Effector memory CD8-positive, alpha-beta T cell (primary cell): ENCODE data around the gene L3MBTL4.

Source experiments
- ATAC-seq: fragments of 150-1000 bp; cut with Tn5 transposase; replicated peaks from 2 replicates; pipeline ENCODE4 v1.10.0; 2021; ENCODE audit warnings: mild to moderate bottlenecking, moderate library complexity
- DNase-seq, 3 experiments: peaks; one replicate each; pipeline ENCODE4 v3.0.0; 2021
- H3K27ac Mint-ChIP-seq, 2 donors: one replicate each; pipeline ENCODE4 v1.8.0; 2022; ENCODE audit warnings: mild to moderate bottlenecking in 2 of 2, mixed read lengths in 2 of 2, moderate library complexity in 2 of 2
- H3K27me3 Mint-ChIP-seq, 2 donors: one replicate each; pipeline ENCODE4 v1.8.0; 2022; ENCODE audit warnings: mixed read lengths in 2 of 2
- H3K36me3 Mint-ChIP-seq: one replicate; pipeline ENCODE4 v1.8.0; 2022; ENCODE audit warnings: mild to moderate bottlenecking, moderate library complexity, mixed read lengths; ENCODE audit not compliant: insufficient read depth
- H3K4me1 Mint-ChIP-seq, 2 donors: one replicate each; pipeline ENCODE4 v1.8.0; 2022; ENCODE audit warnings: low read depth in 2 of 2, mixed read lengths in 2 of 2
- H3K4me3 Mint-ChIP-seq, 2 donors: one replicate each; pipeline ENCODE4 v1.8.0; 2022; ENCODE audit warnings: mild to moderate bottlenecking in 2 of 2, mixed read lengths in 2 of 2, moderate library complexity in 2 of 2
- H3K9me3 Mint-ChIP-seq, 2 donors: one replicate each; pipeline ENCODE4 v1.8.0; 2022; ENCODE audit warnings: mixed read lengths in 2 of 2

L3MBTL4 gene

GRCh38 chr18:6333981-6334380 is 80.7 kb downstream of the L3MBTL4 start:
- H3K27ac Mint-ChIP-seq = no peak overlapping the region
- no peak for ATAC-seq
- no peaks in the 10 kb centered on the region for H3K4me1 Mint-ChIP-seq
- DNase-seq = no peak
- H3K36me3 Mint-ChIP-seq = peaks cover 4% of the 10 kb centered on the region
- H3K9me3 Mint-ChIP-seq = peaks cover 11 to 24% of the 10 kb centered on the region in 2 donors
- no peak overlapping the region for H3K4me3 Mint-ChIP-seq
- H3K27me3 Mint-ChIP-seq = no peaks in the 10 kb centered on the region

GRCh38 chr18:6331872-6332271 is 82.8 kb downstream of the L3MBTL4 start:
- Mint-ChIP-seq H3K4me1 (no peaks in the 10 kb centered on the region), H3K4me3 (no peak overlapping the region), H3K9me3 (peaks cover 11 to 17% of the 10 kb centered on the region in 2 donors), H3K27ac (no peak overlapping the region), H3K27me3 (no peaks in the 10 kb centered on the region), H3K36me3 (peaks cover 4% of the 10 kb centered on the region)
- ATAC-seq (no peak), DNase-seq (no peak)

- no peak overlapping the region for H3K4me3 Mint-ChIP-seq
- peaks cover 4% of the 10 kb centered on the region for H3K36me3 Mint-ChIP-seq
- no peaks in the 10 kb centered on the region for H3K4me1 Mint-ChIP-seq
- peaks cover 11 to 13% of the 10 kb centered on the region in 2 donors for H3K9me3 Mint-ChIP-seq
- H3K27me3 Mint-ChIP-seq = no peaks in the 10 kb centered on the region
- ATAC-seq = no peak
- H3K27ac Mint-ChIP-seq = no peak overlapping the region
- no peak for DNase-seq
Observed at GRCh38 chr18:6330786-6331185, 83.9 kb downstream of the L3MBTL4 start.

- no peak for ATAC-seq
- DNase-seq = no peak
- H3K4me3 Mint-ChIP-seq = no peak overlapping the region
- no peak overlapping the region for H3K27ac Mint-ChIP-seq
- no peaks in the 10 kb centered on the region for H3K4me1 Mint-ChIP-seq
- peaks cover 4% of the 10 kb centered on the region for H3K36me3 Mint-ChIP-seq
- no peaks in the 10 kb centered on the region for H3K27me3 Mint-ChIP-seq
- peaks cover 10 to 11% of the 10 kb centered on the region in 2 donors for H3K9me3 Mint-ChIP-seq
Observed at GRCh38 chr18:6328621-6329010, 86.1 kb downstream of the L3MBTL4 start.

- Mint-ChIP-seq H3K36me3 (peaks cover 4% of the 10 kb centered on the region), H3K9me3 (peaks cover 12 to 15% of the 10 kb centered on the region in 2 donors), H3K4me1 (no peaks in the 10 kb centered on the region), H3K27me3 (no peaks in the 10 kb centered on the region), H3K4me3 (no peak overlapping the region), H3K27ac (no peak overlapping the region)
- DNase-seq = no peak
- ATAC-seq = no peak
Observed at GRCh38 chr18:6327895-6328620, 86.7 kb downstream of the L3MBTL4 start.

GRCh38 chr18:6327485-6327884 is 87.2 kb downstream of the L3MBTL4 start:
- no peak overlapping the region for H3K4me3 Mint-ChIP-seq
- no peak overlapping the region for H3K27ac Mint-ChIP-seq
- H3K27me3 Mint-ChIP-seq = no peaks in the 10 kb centered on the region
- no peaks in the 10 kb centered on the region for H3K4me1 Mint-ChIP-seq
- H3K9me3 Mint-ChIP-seq = peaks cover 12 to 21% of the 10 kb centered on the region in 2 donors
- DNase-seq = no peak
- H3K36me3 Mint-ChIP-seq = peaks cover 4% of the 10 kb centered on the region
- no peak for ATAC-seq

GRCh38 chr18:6326566-6326965 is 88.1 kb downstream of the L3MBTL4 start:
- Mint-ChIP-seq H3K9me3 (peaks cover 10 to 23% of the 10 kb centered on the region in 2 donors), H3K4me1 (no peaks in the 10 kb centered on the region), H3K36me3 (peaks cover under 1% of the 10 kb centered on the region), H3K27ac (no peak overlapping the region), H3K4me3 (no peak overlapping the region), H3K27me3 (no peaks in the 10 kb centered on the region)
- no peak for ATAC-seq
- DNase-seq = no peak

- H3K27me3 Mint-ChIP-seq = no peaks in the 10 kb centered on the region
- peaks cover 9 to 32% of the 10 kb centered on the region in 2 donors for H3K9me3 Mint-ChIP-seq
- H3K36me3 Mint-ChIP-seq = no peaks in the 10 kb centered on the region
- H3K4me1 Mint-ChIP-seq = no peaks in the 10 kb centered on the region
- DNase-seq (no peak), ATAC-seq (no peak)
- no peak overlapping the region for H3K4me3 Mint-ChIP-seq
- no peak overlapping the region for H3K27ac Mint-ChIP-seq
Observed at GRCh38 chr18:6323319-6323889, 91.3 kb downstream of the L3MBTL4 start.

GRCh38 chr18:6315517-6316331 is 99.0 kb downstream of the L3MBTL4 start:
- H3K4me1 Mint-ChIP-seq = no peaks in the 10 kb centered on the region
- ATAC-seq (no peak), DNase-seq (no peak)
- H3K27me3 Mint-ChIP-seq = no peaks in the 10 kb centered on the region
- H3K36me3 Mint-ChIP-seq = no peaks in the 10 kb centered on the region
- H3K27ac Mint-ChIP-seq = no peak overlapping the region
- peaks cover 9 to 29% of the 10 kb centered on the region in 2 donors for H3K9me3 Mint-ChIP-seq
- no peak overlapping the region for H3K4me3 Mint-ChIP-seq

- H3K4me1 Mint-ChIP-seq = no peaks in the 10 kb centered on the region
- ATAC-seq (no peak), DNase-seq (no peak)
- no peaks in the 10 kb centered on the region for H3K27me3 Mint-ChIP-seq
- H3K9me3 Mint-ChIP-seq = peaks cover 4 to 13% of the 10 kb centered on the region in 2 donors
- H3K27ac Mint-ChIP-seq = no peak overlapping the region
- no peaks in the 10 kb centered on the region for H3K36me3 Mint-ChIP-seq
- H3K4me3 Mint-ChIP-seq = no peak overlapping the region
Observed at GRCh38 chr18:6313415-6313814, 101.3 kb downstream of the L3MBTL4 start.

- Mint-ChIP-seq H3K9me3 (peaks cover 2 to 12% of the 10 kb centered on the region in 2 donors), H3K4me1 (no peaks in the 10 kb centered on the region), H3K4me3 (no peak overlapping the region), H3K27ac (no peak overlapping the region), H3K27me3 (no peaks in the 10 kb centered on the region), H3K36me3 (no peaks in the 10 kb centered on the region)
- DNase-seq (no peak), ATAC-seq (no peak)
Observed at GRCh38 chr18:6311456-6312215, 103.1 kb downstream of the L3MBTL4 start.

GRCh38 chr18:6310714-6311113 is 104.0 kb downstream of the L3MBTL4 start:
- DNase-seq = no peak
- no peaks in the 10 kb centered on the region for H3K36me3 Mint-ChIP-seq
- H3K27ac Mint-ChIP-seq = no peak overlapping the region
- H3K9me3 Mint-ChIP-seq = peaks cover 2 to 12% of the 10 kb centered on the region in 2 donors
- H3K4me3 Mint-ChIP-seq = no peak overlapping the region
- no peaks in the 10 kb centered on the region for H3K27me3 Mint-ChIP-seq
- ATAC-seq = no peak
- H3K4me1 Mint-ChIP-seq = no peaks in the 10 kb centered on the region

- H3K9me3 Mint-ChIP-seq = peaks cover 10 to 18% of the 10 kb centered on the region in 2 donors
- no peak overlapping the region for H3K4me3 Mint-ChIP-seq
- H3K27ac Mint-ChIP-seq = no peak overlapping the region
- no peaks in the 10 kb centered on the region for H3K4me1 Mint-ChIP-seq
- DNase-seq = no peak
- no peaks in the 10 kb centered on the region for H3K36me3 Mint-ChIP-seq
- H3K27me3 Mint-ChIP-seq = no peaks in the 10 kb centered on the region
- ATAC-seq = no peak
Observed at GRCh38 chr18:6297875-6298274, 116.8 kb downstream of the L3MBTL4 start.
